Suppressor macrophage (primary cell): ENCODE results near the gene SH2D3C.
A peak's percentile ranks its signal among the peaks of the same experiment; 100 is the strongest.

Experiments used
- DNase-seq, 4 experiments: peaks; one replicate each; pipeline ENCODE4 v3.0.0-alpha.2; 2020 to 2022

Gene SH2D3C

DNA sequence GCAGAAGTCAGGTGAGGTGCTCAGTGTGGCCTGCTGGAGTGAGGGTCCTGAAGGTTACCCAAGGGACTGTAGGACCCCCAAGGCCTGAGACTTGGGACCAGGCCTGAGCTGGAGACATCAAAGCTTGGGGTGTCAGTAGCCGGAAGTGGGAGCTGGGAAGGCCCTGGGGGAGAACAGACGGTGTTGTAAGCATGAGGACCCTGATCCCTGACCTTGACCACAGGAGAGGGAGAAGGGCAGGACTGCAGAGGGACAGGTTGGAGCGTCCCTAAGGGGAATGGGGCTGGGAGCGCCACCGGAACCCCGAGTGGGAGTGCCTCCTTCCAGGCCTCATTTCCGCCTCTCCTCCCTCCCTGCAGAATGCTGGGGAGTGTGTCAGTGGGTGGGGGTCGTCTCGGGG lies 62.1 kb downstream of the SH2D3C start:
- no peak for DNase-seq

GRCh38 chr9:127715470-127716337 lies 62.8 kb downstream of the SH2D3C start, which contains the start of the genes PTRH1 and TTC16:
TSS of gene PTRH1 (minus strand) at chr9:127715663. CDS start at chr9:127715639, 24 bp downstream.
TSS of gene TTC16 (plus strand) at chr9:127716079. CDS start at chr9:127716146, 67 bp downstream.
- peak; percentile 98 to 99 (median 98) for DNase-seq

DNA sequence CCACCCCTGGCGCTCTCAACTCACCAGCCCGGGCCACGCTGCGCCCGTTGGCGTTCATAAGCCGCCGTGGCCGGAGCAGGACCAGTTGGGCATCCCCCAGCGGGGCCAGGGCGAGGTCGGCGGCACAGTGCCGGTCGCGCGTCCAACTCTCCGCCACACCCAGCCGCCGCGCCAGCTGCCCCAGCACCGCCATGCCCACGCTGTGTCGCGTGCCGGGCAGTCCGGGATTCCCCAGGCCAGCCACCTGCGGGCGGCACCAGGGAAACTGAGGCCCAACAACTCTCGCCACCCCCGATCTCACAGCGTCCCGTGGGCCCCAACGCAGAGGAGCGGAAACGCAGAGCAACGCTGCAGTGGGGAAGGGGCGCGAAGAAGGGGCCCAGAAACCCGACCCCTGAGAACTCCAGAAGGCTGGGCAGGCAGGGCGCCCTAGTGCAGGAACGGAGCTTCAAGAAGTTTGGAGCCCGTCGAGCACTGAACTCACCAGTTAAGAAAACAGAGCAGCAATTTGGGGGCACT lies 63.5 kb downstream of the SH2D3C start:
- DNase-seq, result peak; percentile 19 to 62 (median 40)

- DNase-seq, result no peak
Observed at GRCh38 chr9:127714020-127714750, 64.3 kb downstream of the SH2D3C start.

GRCh38 chr9:127712867-127713266 lies 65.6 kb downstream of the SH2D3C start:
- DNase-seq, result no peak

DNA sequence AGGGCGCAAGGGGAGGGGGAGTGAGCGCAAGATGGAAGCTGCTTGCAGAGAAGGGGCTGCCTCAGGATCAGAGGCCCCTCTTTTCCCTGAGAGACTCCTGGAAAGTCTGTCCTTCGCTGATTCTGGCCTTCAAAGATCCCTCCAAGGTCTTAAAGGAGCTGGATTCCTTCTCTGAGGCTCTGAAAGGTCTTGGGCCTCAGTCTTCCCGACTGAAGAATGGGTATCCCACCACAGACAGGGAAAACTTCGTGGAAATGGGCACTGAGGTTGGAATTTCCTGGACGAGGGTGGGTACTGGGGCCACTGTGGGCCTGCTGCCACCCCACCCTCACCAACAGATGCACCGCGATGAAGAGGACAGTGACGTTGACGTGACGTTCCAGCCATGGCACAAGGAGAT lies 66.1 kb downstream of the SH2D3C start:
- DNase-seq, result no peak

DNA sequence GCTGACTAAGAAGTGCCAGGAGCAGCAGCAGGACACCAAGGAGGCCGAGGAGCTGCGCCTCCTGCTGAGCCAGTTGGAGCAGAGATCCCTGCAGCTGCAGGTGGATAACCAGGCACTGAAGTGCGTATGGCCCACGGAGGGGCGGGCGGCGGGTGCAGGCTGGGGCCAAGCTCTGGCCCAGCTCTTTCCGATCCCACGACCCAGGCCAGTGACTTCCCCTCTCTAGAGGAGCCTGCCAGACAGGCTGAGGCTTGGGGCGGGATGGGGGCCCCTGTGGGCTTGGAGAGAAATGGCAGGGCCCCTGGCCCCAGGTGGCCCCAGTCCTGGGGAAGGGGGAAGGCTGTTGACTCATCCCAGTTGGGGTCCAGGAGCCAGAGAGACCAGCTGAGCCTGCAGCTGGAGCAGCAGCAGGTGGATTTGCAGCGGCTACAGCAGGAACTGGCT lies 66.6 kb downstream of the SH2D3C start:
- no peak for DNase-seq

- DNase-seq, result no peak
Observed at GRCh38 chr9:127711226-127711701, 67.2 kb downstream of the SH2D3C start.

DNA sequence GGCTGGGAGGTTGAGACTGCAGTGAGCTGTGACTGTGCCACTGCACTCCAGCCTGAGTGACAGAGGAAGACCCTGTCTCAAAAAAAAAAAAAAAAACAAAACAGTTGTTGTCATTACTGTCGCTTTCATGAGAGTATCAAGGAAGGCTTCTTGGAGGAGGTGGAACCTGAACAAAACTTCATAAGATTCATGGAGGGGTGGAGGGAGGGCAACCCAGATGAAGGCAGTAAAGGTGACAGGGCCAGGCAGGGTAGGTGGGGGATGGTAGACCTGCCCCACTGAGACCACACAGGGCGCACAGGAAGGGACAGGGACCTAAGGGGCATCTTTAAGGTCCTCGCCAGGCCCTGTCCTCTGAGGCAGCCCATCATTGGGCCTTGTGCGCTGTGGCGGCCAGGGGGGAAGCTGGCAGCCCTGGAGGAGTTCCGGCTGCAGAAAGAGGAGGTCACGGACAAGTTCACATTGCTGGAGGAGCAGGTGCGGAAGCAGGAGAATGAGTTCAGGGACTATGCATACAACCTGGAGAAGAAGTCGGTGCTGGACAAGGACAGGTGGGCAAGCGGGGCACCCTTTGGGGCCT lies 68.2 kb downstream of the SH2D3C start:
- no peak for DNase-seq

DNA sequence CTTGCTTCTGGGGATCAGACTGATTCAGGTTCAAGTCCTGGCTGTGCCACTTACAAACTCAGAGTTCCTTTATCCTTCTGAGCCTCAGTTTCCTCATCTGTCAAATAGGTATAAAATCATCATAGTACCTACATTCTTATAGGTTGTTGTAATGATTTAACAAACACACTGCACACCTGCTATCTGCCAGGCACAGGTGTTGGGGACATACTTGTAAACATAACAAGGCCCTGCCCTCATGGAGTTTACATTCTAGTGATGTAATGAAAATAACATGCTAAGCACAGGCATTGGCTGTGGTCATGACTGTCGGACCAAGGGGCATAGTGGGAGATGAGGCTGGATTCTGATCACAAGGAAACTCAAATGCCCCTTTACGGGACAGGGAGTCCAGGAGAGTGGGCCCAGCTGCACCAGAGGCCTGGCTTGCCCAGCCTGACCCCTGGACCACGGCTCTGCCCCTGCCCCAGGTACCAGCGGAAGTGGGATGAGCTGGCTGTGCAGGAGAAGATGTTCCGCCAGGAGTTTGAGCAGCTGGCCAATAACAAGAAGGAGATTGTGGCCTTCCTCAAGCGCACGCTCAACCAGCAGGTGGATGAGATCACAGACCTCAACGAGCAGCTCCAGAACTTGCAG lies 69.4 kb downstream of the SH2D3C start:
- DNase-seq, result no peak

DNA sequence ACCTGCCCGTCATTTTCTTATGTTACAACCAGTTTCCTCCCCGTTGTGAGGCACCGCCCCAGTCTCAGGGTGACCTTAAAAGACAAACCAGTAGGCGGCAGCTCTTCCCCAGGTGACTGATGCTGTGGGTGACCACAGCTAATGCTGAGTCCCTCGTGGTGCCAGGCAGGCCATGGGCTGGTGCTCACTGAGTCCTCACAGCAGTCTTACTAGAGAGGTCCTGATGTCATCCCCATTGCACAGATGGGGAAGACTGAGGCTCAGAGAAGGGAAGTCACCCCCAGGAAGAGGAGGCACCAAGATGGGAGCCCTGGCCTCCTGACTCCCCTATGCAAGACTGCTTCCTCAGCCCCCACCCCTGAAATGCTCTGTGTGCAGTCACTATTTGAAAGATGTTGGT lies 70.7 kb downstream of the SH2D3C start:
- peak in 1 of 4 experiments; percentile 22 for DNase-seq

DNA sequence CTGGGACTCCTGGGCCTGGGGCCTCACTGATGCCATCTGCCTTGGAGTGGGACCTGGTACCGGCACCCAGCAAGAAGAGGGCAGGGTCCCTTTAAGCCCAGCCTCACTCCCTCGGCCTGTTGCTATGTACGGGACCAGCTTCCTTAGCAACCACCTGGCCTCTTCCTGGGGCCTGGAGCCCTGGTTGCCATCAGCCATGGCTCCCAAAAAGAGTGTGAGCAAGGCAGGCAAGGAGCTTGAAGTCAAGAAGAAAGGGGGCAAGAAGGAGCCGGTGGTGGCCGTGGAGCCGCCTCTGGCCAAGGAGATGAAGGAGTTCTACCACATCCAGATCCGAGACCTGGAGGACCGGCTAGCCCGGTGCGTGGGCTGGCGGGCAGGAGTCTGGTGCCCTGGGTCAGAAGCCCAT lies 71.6 kb downstream of the SH2D3C start, which contains the start of gene CFAP157:
CFAP157 (plus strand) TSS at position 153 of the 406 bp plus-strand sequence; CDS start at position 197, 44 bp downstream.
- peak in 2 of 4 experiments; percentile 13 to 17 for DNase-seq

DNA sequence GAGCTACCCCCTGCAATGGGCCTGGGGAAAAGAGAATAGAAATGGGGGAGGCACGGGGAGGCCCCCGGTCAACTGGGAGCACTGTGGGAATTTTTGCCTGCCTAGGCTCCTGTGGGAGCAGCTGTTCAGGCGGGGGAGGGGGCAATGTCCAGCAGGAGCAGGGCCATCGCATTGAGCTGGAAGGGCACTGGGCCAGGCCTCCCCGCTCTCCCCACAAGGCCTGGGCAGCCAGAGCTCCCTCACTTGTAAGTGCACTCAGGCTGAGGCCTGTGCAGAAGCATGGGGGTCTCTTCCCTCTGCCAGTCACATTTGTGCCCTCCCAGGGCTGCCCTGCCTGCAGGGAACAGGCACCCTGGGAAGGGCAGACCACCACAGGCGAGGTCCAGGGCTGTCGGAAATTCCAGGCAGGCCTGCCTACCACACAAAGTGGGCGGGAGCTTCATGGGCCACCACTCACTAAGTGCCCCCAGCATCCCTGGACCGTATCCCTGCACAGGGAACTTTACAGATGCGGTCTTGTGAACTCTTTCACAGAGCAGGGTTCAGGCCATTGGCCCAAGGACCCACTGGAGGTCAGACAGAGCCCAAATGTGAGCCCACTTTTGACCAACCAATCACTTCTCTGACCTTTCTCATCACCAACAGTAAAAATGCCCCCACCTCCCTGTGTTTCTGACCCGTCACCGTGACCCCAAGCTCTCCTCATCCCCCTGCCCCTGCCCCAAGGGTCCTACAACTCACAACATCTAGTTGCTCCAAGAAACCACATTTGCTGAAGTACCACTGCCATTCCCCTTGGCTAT lies 72.7 kb downstream of the SH2D3C start:
- DNase-seq, result no peak

DNA sequence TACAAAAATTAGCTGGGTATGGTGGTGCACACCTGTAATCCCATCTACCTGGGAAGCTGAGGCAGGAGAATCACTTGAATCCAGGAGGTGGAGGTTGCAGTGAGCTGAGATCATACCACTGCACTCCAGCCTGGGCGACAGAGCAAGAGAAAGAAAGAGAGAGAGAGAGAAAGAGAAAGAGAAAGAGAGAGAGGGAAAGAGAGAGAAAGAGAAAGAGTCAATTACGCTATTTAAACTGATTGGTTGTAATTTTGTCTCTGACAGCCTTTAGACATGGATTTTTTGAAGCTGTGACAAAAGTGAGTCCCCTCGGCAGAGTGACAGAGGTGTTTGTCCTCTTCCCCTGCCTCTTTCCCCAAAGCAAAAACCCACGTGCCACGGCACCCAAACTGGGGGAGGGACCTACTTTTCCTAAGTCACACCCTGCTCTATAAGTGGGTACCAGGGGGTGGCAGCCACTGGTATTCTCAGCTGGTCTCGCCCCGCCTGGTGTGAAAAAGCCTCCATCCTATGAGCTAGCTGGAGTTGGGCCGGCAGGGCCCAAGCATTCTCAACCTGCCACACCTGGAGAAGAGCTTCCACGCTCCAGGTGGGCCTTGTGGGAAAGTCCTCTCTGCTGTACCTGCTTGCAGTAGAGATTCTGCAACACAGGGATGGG lies 75.0 kb downstream of the SH2D3C start:
- no peak for DNase-seq

DNA sequence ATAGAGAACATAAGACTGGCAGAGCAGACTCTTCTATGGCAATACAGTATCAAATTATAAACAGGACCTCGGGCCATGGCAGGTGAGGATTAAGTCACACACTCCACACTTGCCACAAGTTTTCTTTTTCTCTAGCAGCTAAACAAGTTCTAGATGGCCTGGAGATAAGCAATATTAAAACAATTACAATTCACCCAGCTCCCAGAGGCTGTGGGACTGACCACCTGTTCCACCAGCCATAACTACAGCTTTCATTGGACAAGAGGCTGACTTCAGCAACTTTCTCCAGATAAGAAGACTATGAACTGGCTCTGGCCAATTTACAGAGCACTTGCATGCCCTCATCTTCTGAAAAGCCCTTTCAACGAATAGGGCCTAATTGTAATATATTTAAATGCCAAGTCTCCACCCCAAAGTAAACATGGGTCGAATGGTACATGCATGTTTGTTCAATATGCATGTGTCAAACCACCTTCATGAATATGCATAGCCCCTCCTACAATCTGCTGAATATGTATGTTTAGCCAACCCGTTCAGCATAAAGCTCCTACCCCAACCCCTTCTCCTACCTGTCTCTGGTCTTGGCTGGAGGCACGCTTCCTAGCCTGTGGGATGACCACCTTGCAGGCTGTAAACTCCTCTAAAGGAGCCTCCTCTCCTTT lies 77.7 kb downstream of the SH2D3C start:
- no peak for DNase-seq

DNA sequence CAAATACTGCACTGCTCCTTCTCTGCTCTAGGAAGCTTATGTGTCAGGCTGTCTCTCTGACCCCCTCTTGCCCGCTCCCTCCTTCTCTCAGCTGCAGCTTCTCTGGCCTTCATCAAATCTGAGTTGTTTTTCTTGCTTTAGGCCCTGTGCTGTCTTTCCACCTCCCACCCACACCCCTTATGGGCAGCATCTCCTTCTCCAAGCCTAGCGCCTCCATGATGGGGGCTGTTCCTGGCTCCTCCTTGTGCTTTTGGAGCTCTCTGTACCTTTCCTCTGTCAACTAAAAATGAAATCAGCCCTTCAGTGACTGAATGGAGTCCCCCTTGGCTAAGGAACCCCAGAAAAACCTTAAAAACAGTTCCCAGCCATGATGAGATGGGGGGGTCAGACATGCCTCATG lies 78.3 kb downstream of the SH2D3C start:
- no peak for DNase-seq

DNA sequence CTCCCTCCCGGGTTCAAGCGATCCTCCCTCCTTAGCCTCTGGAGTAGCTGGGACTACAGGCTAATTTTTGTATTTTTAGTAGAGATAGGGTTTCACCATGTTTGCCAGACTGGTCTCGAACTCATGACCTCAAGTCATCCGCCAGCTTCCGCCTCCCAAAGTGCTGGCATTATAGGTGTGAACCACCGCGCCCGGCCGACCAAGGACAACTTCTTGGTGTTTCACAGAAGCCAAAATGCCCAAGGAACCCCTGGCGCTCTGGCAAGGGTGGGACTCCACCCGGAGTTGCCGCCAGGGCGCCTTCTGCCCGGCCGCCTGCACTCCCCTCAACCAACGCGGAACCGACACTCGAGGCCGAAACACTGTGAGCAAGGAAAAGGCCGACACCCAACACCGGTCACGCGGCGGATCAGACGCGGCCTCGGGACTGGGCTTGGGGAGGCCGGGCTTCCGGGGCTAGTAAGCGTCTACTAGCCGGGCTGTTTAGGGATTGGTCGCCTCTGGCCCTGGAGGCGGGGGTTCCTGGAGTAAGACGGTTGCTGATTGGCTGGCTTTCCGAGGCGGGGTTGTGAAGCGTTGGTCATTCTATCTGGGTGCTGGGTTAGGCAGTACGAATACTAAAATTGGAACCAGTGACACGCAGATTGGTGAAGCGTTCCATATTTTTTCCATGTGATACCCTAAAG lies 79.3 kb downstream of the SH2D3C start:
- peak; percentile 97 to 98 (median 98) for DNase-seq

- DNase-seq, result no peak
Observed at GRCh38 chr9:127698386-127698785, 80.1 kb downstream of the SH2D3C start.

- DNase-seq, result no peak
Observed at GRCh38 chr9:127697575-127697974, 80.9 kb downstream of the SH2D3C start.
